GM12878 (cell line): ENCODE results near the gene LSM11. TPM values are rescaled to one million over a fixed set of nuclear protein-coding genes. Genes with fewer than 3 reads are reported as not detected.

ENCODE experiments used
- ATAC-seq: fragments of 200-7000 bp; cut with Tn5 transposase; 3 replicates; pipeline ENCODE4 v1.9.1; 2020; ENCODE audit warnings: mild to moderate bottlenecking, moderate library complexity
- BruUV-seq: library from RNA; stranded (reverse); fragments of 400-500 nt; replicated peaks from 2 replicates; lab custom pipeline; 2021; lab: Mats Ljungman, UMichigan
- CTCF ChIA-PET: fragments of 300-600 bp; sonication (Branson Sonifier 250); formaldehyde crosslinking; extraction: SDS; loops from one replicate; lab custom pipeline; 2021; ENCODE audit warnings: inconsistent platforms; lab: Yijun Ruan, JAX
- POLR2A ChIA-PET: fragments of 350-600 bp; formaldehyde crosslinking; extraction: SDS; loops from one replicate; lab custom pipeline; 2021; ENCODE audit warnings: inconsistent platforms; lab: Charles Lee
- RAD21 ChIA-PET: fragments of 300-600 bp; sonication (Branson Sonifier 250); formaldehyde crosslinking; loops from one replicate; lab custom pipeline; 2023; ENCODE audit warnings: antibody characterized with exemption; ENCODE audit not compliant: unreplicated experiment; lab: Charles Lee
- SMC1A ChIA-PET: fragments of 300-600 bp; sonication (Branson Sonifier 250); formaldehyde crosslinking; loops from one replicate; lab custom pipeline; 2023; ENCODE audit not compliant: unreplicated experiment, uncharacterized antibody; lab: Charles Lee
- DNase-seq: peaks from one replicate; pipeline ENCODE4 v3.0.0-alpha.2; 2011; ENCODE audit warnings: low read depth, low spot score
- FAIRE-seq: peaks from 3 replicates; lab custom pipeline; 2011; peaks lifted over from hg19 to GRCh38; lab: Jason Lieb, UNC
- H2AFZ ChIP-seq: 2 replicates; pipeline ENCODE4 v1.6.0; 2011; ENCODE audit warnings: low read depth, low read length, control low read depth; ENCODE audit not compliant: control insufficient read depth
- H3K27ac ChIP-seq: 2 replicates; pipeline ENCODE4 v1.5.1; 2011; ENCODE audit warnings: control low read depth; ENCODE audit not compliant: control insufficient read depth, insufficient read depth
- H3K27me3 ChIP-seq, 2 experiments: replicated peaks in 1 of 2; 2 replicates each; pipeline versions ENCODE4 v1.6.0 to v1.6.1; 2011; ENCODE audit warnings: low read length in 1 of 2; ENCODE audit not compliant: control insufficient read depth in 2 of 2, insufficient read depth in 2 of 2
- H3K36me3 ChIP-seq, 2 experiments: 2 replicates each; pipeline ENCODE4 v1.5.1; 2011; ENCODE audit warnings: low read length in 1 of 2; ENCODE audit not compliant: control insufficient read depth in 2 of 2, insufficient read depth in 2 of 2
- H3K4me1 ChIP-seq: 2 replicates; pipeline ENCODE4 v1.6.1; 2011; ENCODE audit warnings: mild to moderate bottlenecking, low read length, moderate library complexity, mixed read lengths; ENCODE audit not compliant: control insufficient read depth, insufficient read depth
- H3K4me2 ChIP-seq: 2 replicates; pipeline ENCODE4 v1.6.0; 2011; ENCODE audit warnings: control low read depth; ENCODE audit not compliant: control insufficient read depth, insufficient read depth
- H3K4me3 ChIP-seq: fragments of 200-600 bp; sonication (generic); 2 replicates; pipeline ENCODE4 v1.5.1; 2016
- H3K79me2 ChIP-seq: 2 replicates; pipeline ENCODE4 v1.6.0; 2011; ENCODE audit warnings: low read length; ENCODE audit not compliant: control insufficient read depth, insufficient read depth
- H3K9ac ChIP-seq: 2 replicates; pipeline ENCODE4 v1.8.0; 2011; ENCODE audit warnings: low read length, control low read depth, mixed read lengths; ENCODE audit not compliant: control insufficient read depth, insufficient read depth
- H3K9me3 ChIP-seq: replicated peaks from 3 replicates; pipeline ENCODE4 v1.5.1; 2011; ENCODE audit warnings: mild to moderate bottlenecking, low read length; ENCODE audit not compliant: control insufficient read depth, insufficient read depth
- H4K20me1 ChIP-seq: 2 replicates; pipeline ENCODE4 v1.6.0; 2011; ENCODE audit not compliant: control insufficient read depth, insufficient read depth
- ATF2 ChIP-seq: IDR thresholded peaks from 2 replicates; pipeline ENCODE4 v1.6.1; 2012; ENCODE audit warnings: low read length, inconsistent platforms
- ATF7 ChIP-seq: fragments of 450-650 bp; IDR thresholded peaks from 2 replicates; pipeline ENCODE4 v1.6.1; 2016; ENCODE audit warnings: low read depth, mild to moderate bottlenecking
- ESRRA ChIP-seq: IDR thresholded peaks from 2 replicates; pipeline ENCODE4 v1.6.1; 2012; ENCODE audit warnings: mild to moderate bottlenecking, low read length, improper control_type of control experiment
- FOS ChIP-seq: IDR thresholded peaks from 3 replicates; pipeline ENCODE4 v1.6.1; 2011; ENCODE audit warnings: borderline replicate concordance; ENCODE audit not compliant: insufficient read length; ENCODE audit errors: extremely low read depth
- PBX3 ChIP-seq: IDR thresholded peaks from 2 replicates; pipeline ENCODE4 v1.6.1; 2011; ENCODE audit warnings: mild to moderate bottlenecking, low read depth, low read length, moderate library complexity; ENCODE audit not compliant: insufficient replicate concordance
- PML ChIP-seq: IDR thresholded peaks from 2 replicates; pipeline ENCODE4 v1.6.1; 2012; ENCODE audit warnings: low read length, inconsistent platforms
- POLR2AphosphoS5 ChIP-seq: IDR thresholded peaks from 2 replicates; pipeline ENCODE4 v1.6.1; 2011; ENCODE audit warnings: mild to moderate bottlenecking, low read length, inconsistent platforms
- RUNX3 ChIP-seq: IDR thresholded peaks from 2 replicates; pipeline ENCODE4 v1.6.1; 2012; ENCODE audit warnings: low read length, inconsistent platforms
- SIN3A ChIP-seq: IDR thresholded peaks from 2 replicates; pipeline ENCODE4 v1.6.1; 2012; ENCODE audit warnings: low read depth, low read length, improper control_type of control experiment
- SMAD5 ChIP-seq: IDR thresholded peaks from 2 replicates; pipeline ENCODE4 v1.6.1; 2016; ENCODE audit warnings: antibody characterized with exemption, low read depth
- SRF ChIP-seq, 2 experiments: IDR thresholded peaks; 2 replicates each; pipeline ENCODE4 v1.6.1; 2011; ENCODE audit warnings: low read depth in 2 of 2, low read length in 2 of 2, mild to moderate bottlenecking in 1 of 2, moderate library complexity in 1 of 2
- STAT3 ChIP-seq: IDR thresholded peaks from 2 replicates; pipeline ENCODE4 v1.6.1; 2011; ENCODE audit warnings: low read depth, low read length, improper control_type of control experiment
- SUPT20H ChIP-seq: IDR thresholded peaks from 2 replicates; pipeline ENCODE4 v1.6.1; 2011; ENCODE audit warnings: low read depth, mild to moderate bottlenecking, low read length, moderate library complexity, borderline replicate concordance; ENCODE audit not compliant: control insufficient read depth
- ZNF217 ChIP-seq: fragments of 450-650 bp; IDR thresholded peaks from 2 replicates; pipeline ENCODE4 v1.6.1; 2017; ENCODE audit warnings: antibody characterized with exemption, mild to moderate bottlenecking
- WGBS: methylation state at CpG from one replicate; pipeline ENCODE4 v1.1.6; 2016; ENCODE audit warnings: low lambda C conversion rate; ENCODE audit not compliant: insufficient replicate concordance, insufficient coverage; ENCODE audit errors: missing lambda C conversion rate; 5-methylcytosine and 5-hydroxymethylcytosine counted together
- in situ Hi-C: fragments of 300-500 bp; cut with MboI; formaldehyde crosslinking; loops from 9 replicates; pipeline ENCODE4 v1.14.3; 2018; ENCODE audit warnings: mixed read lengths
- intact Hi-C: fragments of 100-400 bp; cut with micrococcal nuclease; formaldehyde crosslinking; loops from one replicate; pipeline ENCODE4 v1.14.2; 2022; ENCODE audit not compliant: unreplicated experiment
- polyA plus RNA-seq, 11 experiments: library from polyadenylated mRNA; depleted of rRNA in 4 of 11; unstranded in 6 of 11; stranded (reverse) in 5 of 11; fragments of >200 nt; fragmentation: Nextera tagmentation in 4 of 11; fragmentation: Illumina TruSeq in 1 of 11; extraction: Ambion mirVana in 4 of 11; extraction: Trizol in 1 of 11; gene quantifications; 1 replicate in 1 of 11; 2 replicates in 10 of 11; pipeline versions ENCODE4 v1.2.1 to v1.2.3, GENCODE V29; 2011 to 2016; ENCODE audit warnings: inconsistent platforms in 2 of 11, missing spikeins in 2 of 11, low read depth in 1 of 11
- total RNA-seq, 4 experiments: library from RNA; depleted of rRNA in 3 of 4; stranded (reverse); fragments of >200 nt in 3 of 4; fragmentation: Illumina TruSeq in 1 of 4; extraction: Trizol in 1 of 4; gene quantifications; 2 replicates each; pipeline versions ENCODE4 v1.2.1 to v1.2.3, GENCODE V29; 2013 to 2021
- TF ChIP-seq, protein P1 (sequence below): IDR thresholded peaks from 2 replicates; pipeline ENCODE4 v1.6.1; 2012; ENCODE audit warnings: low read depth, low read length, improper control_type of control experiment

Gene LSM11
- total and polyA plus RNA-seq, 10 of the 15 experiments (the other 5 are each of a cell fraction or from before 2014, with no cell fraction given), result 0.71 to 8.5 (median 4.2) TPM

DNA sequence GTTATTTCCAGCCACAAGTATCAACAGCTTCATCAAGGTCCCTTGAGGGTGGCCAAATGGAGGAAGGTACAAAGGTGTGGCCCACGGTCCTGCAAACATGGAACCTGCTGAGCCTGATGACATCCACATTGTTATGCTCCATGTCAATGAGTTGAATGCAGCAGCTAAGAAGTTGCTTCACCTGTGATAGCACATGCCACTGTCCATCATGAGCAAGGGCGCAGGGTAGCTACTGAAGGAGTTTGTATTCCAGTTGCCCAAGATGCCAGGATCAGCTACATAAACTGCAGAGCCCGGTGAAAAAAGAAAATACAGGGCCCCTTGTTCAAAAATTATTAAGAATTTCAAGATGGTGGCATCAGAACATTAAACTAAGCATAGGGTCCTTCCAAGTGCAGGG, 24.2 kb downstream of the LSM11 start:
- in situ Hi-C loops, result loop anchor here (10.0 kb wide), 1 partner anchor 1367 kb away; no protein-coding TSS in a partner anchor
- CTCF ChIA-PET, result interaction anchor here (0.7 to 2.1 kb wide), 4 partner anchors 9 to 1365 kb away, joined by 3 to 9 read pairs (median 4); no protein-coding TSS in a partner anchor
- no peaks in the 10 kb centered on the region for H3K36me3 ChIP-seq

GRCh38 chr5:157770665-157771064, 27.2 kb downstream of the LSM11 start:
- H3K9ac ChIP-seq, result no peak overlapping the region
- WGBS, result 71% methylated on average over 4 of the region's 4 CpGs
- no peaks in the 10 kb centered on the region for H3K79me2 ChIP-seq
- H3K27ac ChIP-seq, result no peak overlapping the region
- H3K27me3 ChIP-seq, result no peaks in the 10 kb centered on the region; a peak in 1 of 4 replicates
- no peaks in the 10 kb centered on the region for H3K4me1 ChIP-seq
- SMC1A ChIA-PET, result no interaction called here
- no peak for DNase-seq
- POLR2A ChIA-PET, result no interaction called here
- BruUV-seq, result no TSS peak
- H3K4me3 ChIP-seq, result no peak overlapping the region
- no peak overlapping the region for H2AFZ ChIP-seq
- peaks cover 2% of the 10 kb centered on the region; the same call in 1 of the 2 replicates for H4K20me1 ChIP-seq
- no peaks in the 10 kb centered on the region for H3K36me3 ChIP-seq
- no peak overlapping the region for H3K4me2 ChIP-seq
- no peak for FAIRE-seq
- intact Hi-C loops, result no loop called here
- TF ChIP-seq SMAD5, result no peak
- TF ChIP-seq PML, result no peak
- TF ChIP-seq ZNF217, result no peak
- no peak for TF ChIP-seq ATF2
- no peak for TF ChIP-seq FOS
- TF ChIP-seq POLR2AphosphoS5, result no peak
- no peak for TF ChIP-seq SRF (IDR thresholded peaks at IDR 0.05; ENCODE audit: low read depth in 2 of 2, low read length in 2 of 2)
- TF ChIP-seq STAT3, result no peak
- TF ChIP-seq, protein P1, sequence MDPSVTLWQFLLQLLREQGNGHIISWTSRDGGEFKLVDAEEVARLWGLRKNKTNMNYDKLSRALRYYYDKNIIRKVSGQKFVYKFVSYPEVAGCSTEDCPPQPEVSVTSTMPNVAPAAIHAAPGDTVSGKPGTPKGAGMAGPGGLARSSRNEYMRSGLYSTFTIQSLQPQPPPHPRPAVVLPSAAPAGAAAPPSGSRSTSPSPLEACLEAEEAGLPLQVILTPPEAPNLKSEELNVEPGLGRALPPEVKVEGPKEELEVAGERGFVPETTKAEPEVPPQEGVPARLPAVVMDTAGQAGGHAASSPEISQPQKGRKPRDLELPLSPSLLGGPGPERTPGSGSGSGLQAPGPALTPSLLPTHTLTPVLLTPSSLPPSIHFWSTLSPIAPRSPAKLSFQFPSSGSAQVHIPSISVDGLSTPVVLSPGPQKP, result no peak
- TF ChIP-seq ATF7, result no peak
- no peak for TF ChIP-seq PBX3
- no peak for TF ChIP-seq SUPT20H
- CTCF ChIA-PET, result interaction anchor here (0.7 to 1.5 kb wide), 4 partner anchors 8 to 226 kb away, joined by 3 to 6 read pairs (median 3); no protein-coding TSS in a partner anchor
- RAD21 ChIA-PET, result no interaction called here
- no peak for ATAC-seq
- in situ Hi-C loops, result no loop called here
- no peaks in the 10 kb centered on the region for H3K9me3 ChIP-seq

More for the DNA sequence above, 24.2 kb downstream of the LSM11 start:
- no peak overlapping the region for H3K4me2 ChIP-seq
- H4K20me1 ChIP-seq, result peaks cover 2% of the 10 kb centered on the region; the same call in 1 of the 2 replicates
- no peak overlapping the region for H3K9ac ChIP-seq
- BruUV-seq, result no TSS peak
- H3K9me3 ChIP-seq, result no peaks in the 10 kb centered on the region
- ChIA-PET SMC1A (no interaction called here), POLR2A (no interaction called here), RAD21 (no interaction called here)
- ATAC-seq, result no peak
- TF ChIP-seq SRF (IDR thresholded peaks at IDR 0.05; ENCODE audit: low read depth in 2 of 2, low read length in 2 of 2) (no peak), ESRRA (no peak), RUNX3 (no peak), SIN3A (no peak)
- TF ChIP-seq, all 136 proteins: peak for 0
- H2AFZ ChIP-seq, result no peak overlapping the region
- intact Hi-C loops, result no loop called here
- no peaks in the 10 kb centered on the region for H3K4me1 ChIP-seq
- H3K4me3 ChIP-seq, result no peak overlapping the region
- FAIRE-seq (no peak), DNase-seq (no peak)
- no peaks in the 10 kb centered on the region for H3K27me3 ChIP-seq
- H3K79me2 ChIP-seq, result no peaks in the 10 kb centered on the region
- WGBS, result 28% methylated on average over 3 of the region's 3 CpGs
- no peak overlapping the region for H3K27ac ChIP-seq
